WTC11 (cell line): ENCODE results near the gene OSBPL6. TPM values are rescaled to one million over a fixed set of nuclear protein-coding genes. Genes with fewer than 3 reads are reported as not detected.

Source experiments
- ATAC-seq: fragments of 200-7000 bp; cut with Tn5 transposase; 2 replicates; pipeline ENCODE4 v1.10.0; 2021; ENCODE audit warnings: mild to moderate bottlenecking, moderate library complexity
- CTCF ChIA-PET: fragments of 300-600 bp; sonication (Branson Sonifier 250); formaldehyde crosslinking; loops from one replicate; lab custom pipeline; 2021; ENCODE audit warnings: antibody characterized with exemption; lab: Charles Lee
- POLR2A ChIA-PET: fragments of 350-600 bp; sonication (Branson Sonifier 250); formaldehyde crosslinking; loops from one replicate; lab custom pipeline; 2021; ENCODE audit warnings: antibody characterized with exemption; lab: Charles Lee
- DNase-seq: peaks from one replicate; pipeline ENCODE4 v3.0.0; 2021; ENCODE audit warnings: low spot score
- H3K27ac Mint-ChIP-seq: 2 replicates; pipeline ENCODE4 v1.8.0; 2021; ENCODE audit warnings: mixed read lengths
- H3K27me3 Mint-ChIP-seq: 2 replicates; pipeline ENCODE4 v1.8.0; 2021; ENCODE audit warnings: low read depth, mild to moderate bottlenecking, moderate library complexity, mixed read lengths
- H3K36me3 Mint-ChIP-seq: 2 replicates; pipeline ENCODE4 v1.8.0; 2021; ENCODE audit warnings: mixed read lengths
- H3K4me1 Mint-ChIP-seq: 2 replicates; pipeline ENCODE4 v1.8.0; 2022; ENCODE audit warnings: mixed read lengths
- H3K4me3 Mint-ChIP-seq: 2 replicates; pipeline ENCODE4 v1.8.0; 2021; ENCODE audit warnings: mild to moderate bottlenecking, moderate library complexity, mixed read lengths
- H3K9me3 Mint-ChIP-seq: 2 replicates; pipeline ENCODE4 v1.8.0; 2021; ENCODE audit warnings: mixed read lengths
- AR ChIP-seq: fragments of 250-450 bp; sonication (Bioruptor Pico); IDR thresholded peaks from 2 replicates; pipeline ENCODE4 v1.9.0; 2021; ENCODE audit warnings: mild to moderate bottlenecking
- ATF6 ChIP-seq: sonication (generic); formaldehyde crosslinking; IDR thresholded peaks from 2 replicates; pipeline ENCODE4 v1.8.1; 2023; ENCODE audit warnings: mild to moderate bottlenecking, missing genetic modification reagents
- CDX4 ChIP-seq: fragments of 250-450 bp; sonication (Bioruptor Pico); IDR thresholded peaks from 2 replicates; pipeline ENCODE4 v1.9.0; 2021; ENCODE audit warnings: moderate library complexity, mild to moderate bottlenecking, inconsistent platforms, borderline replicate concordance
- ELF4 ChIP-seq: sonication (generic); formaldehyde crosslinking; IDR thresholded peaks from 2 replicates; pipeline ENCODE4 v1.8.1; 2022; ENCODE audit warnings: low read depth, mild to moderate bottlenecking, moderate library complexity, missing genetic modification reagents
- EMX1 ChIP-seq: fragments of 250-450 bp; sonication (Bioruptor Pico); IDR thresholded peaks from 2 replicates; pipeline ENCODE4 v1.8.0; 2021; ENCODE audit warnings: mild to moderate bottlenecking
- HMGA2 ChIP-seq: fragments of 250-450 bp; sonication (Bioruptor Pico); IDR thresholded peaks from 2 replicates; pipeline ENCODE4 v1.4.0; 2021; ENCODE audit warnings: mild to moderate bottlenecking, moderate library complexity
- MYBL2 ChIP-seq: sonication (generic); formaldehyde crosslinking; IDR thresholded peaks from 2 replicates; pipeline ENCODE4 v1.8.1; 2023; ENCODE audit warnings: mild to moderate bottlenecking, moderate library complexity, missing genetic modification reagents
- SP1 ChIP-seq: sonication (generic); formaldehyde crosslinking; conservative IDR thresholded peaks from 2 replicates; pipeline ENCODE4 v1.8.1; 2022; ENCODE audit warnings: missing genetic modification reagents
- TEAD1 ChIP-seq: sonication (generic); formaldehyde crosslinking; IDR thresholded peaks from 2 replicates; pipeline ENCODE4 v1.8.0; 2022; ENCODE audit warnings: mild to moderate bottlenecking, missing genetic modification reagents
- TEAD4 ChIP-seq: sonication (generic); formaldehyde crosslinking; IDR thresholded peaks from 2 replicates; pipeline ENCODE4 v1.8.0; 2022; ENCODE audit warnings: mild to moderate bottlenecking, missing genetic modification reagents
- ZBTB43 ChIP-seq: sonication (generic); formaldehyde crosslinking; IDR thresholded peaks from 2 replicates; pipeline ENCODE4 v1.8.1; 2023; ENCODE audit warnings: mild to moderate bottlenecking, missing genetic modification reagents
- ZMAT4 ChIP-seq: fragments of 250-450 bp; sonication (Bioruptor Pico); IDR thresholded peaks from 2 replicates; pipeline ENCODE4 v1.9.0; 2021; ENCODE audit warnings: mild to moderate bottlenecking
- ZNF281 ChIP-seq: sonication (generic); formaldehyde crosslinking; IDR thresholded peaks from 2 replicates; pipeline ENCODE4 v1.8.0; 2023; ENCODE audit warnings: mild to moderate bottlenecking, missing genetic modification reagents
- ZNF317 ChIP-seq: sonication (generic); formaldehyde crosslinking; IDR thresholded peaks from 2 replicates; pipeline ENCODE4 v1.8.1; 2023; ENCODE audit warnings: low read depth, mild to moderate bottlenecking, moderate library complexity, missing genetic modification reagents, borderline replicate concordance
- ZNF425 ChIP-seq: fragments of 250-450 bp; sonication (Bioruptor Pico); conservative IDR thresholded peaks from 2 replicates; pipeline ENCODE4 v1.9.0; 2021; ENCODE audit warnings: mild to moderate bottlenecking
- ZSCAN18 ChIP-seq: fragments of 250-450 bp; sonication (Bioruptor Pico); IDR thresholded peaks from 2 replicates; pipeline ENCODE4 v2.1.2; 2022; ENCODE audit warnings: mild to moderate bottlenecking, moderate library complexity
- total RNA-seq: library from RNA; stranded (reverse); gene quantifications from 3 replicates; pipeline ENCODE4 v1.2.3, GENCODE V29; 2021

The OSBPL6 gene
- total RNA-seq, 1 experiment from 2014 or later, result 9.2 TPM

GRCh38 chr2:178234648-178235047 lies 40.3 kb downstream of the OSBPL6 start:
- Mint-ChIP-seq H3K27ac (no peak overlapping the region), H3K27me3 (no peaks in the 10 kb centered on the region), H3K36me3 (no peaks in the 10 kb centered on the region), H3K9me3 (no peaks in the 10 kb centered on the region), H3K4me1 (peaks cover 6% of the 10 kb centered on the region), H3K4me3 (no peak overlapping the region)
- CTCF ChIA-PET, result no interaction called here
- ATAC-seq (no peak), DNase-seq (no peak)
- POLR2A ChIA-PET, result no interaction called here
- TF ChIP-seq ATF6 (CRISPR knock-in tag) (no peak), EMX1 (no peak), ELF4 (no peak), ZBTB43 (CRISPR knock-in tag) (no peak), HMGA2 (CRISPR knock-in tag) (no peak), SP1 (no peak), ZMAT4 (no peak), AR (no peak)

GRCh38 chr2:178237488-178238153 lies 43.3 kb downstream of the OSBPL6 start:
- ChIA-PET POLR2A (no interaction called here), CTCF (no interaction called here)
- no peak overlapping the region for H3K27ac Mint-ChIP-seq
- ATAC-seq (no peak), DNase-seq (no peak)
- no peaks in the 10 kb centered on the region for H3K36me3 Mint-ChIP-seq
- TF ChIP-seq MYBL2, result no peak
- TF ChIP-seq ZNF317 (CRISPR knock-in tag), result no peak
- TF ChIP-seq ZNF425 (CRISPR knock-in tag), result no peak
- TF ChIP-seq CDX4, result no peak
- TF ChIP-seq TEAD1 (CRISPR knock-in tag), result no peak
- TF ChIP-seq ZNF281 (CRISPR knock-in tag), result no peak
- no peak for TF ChIP-seq TEAD4
- no peak for TF ChIP-seq ZSCAN18 (CRISPR knock-in tag)
- no peaks in the 10 kb centered on the region for H3K27me3 Mint-ChIP-seq
- H3K4me3 Mint-ChIP-seq, result no peak overlapping the region
- peaks cover 5% of the 10 kb centered on the region for H3K4me1 Mint-ChIP-seq
- no peaks in the 10 kb centered on the region for H3K9me3 Mint-ChIP-seq
